Left ventricle myocardium superior (tissue), 1 donor: Measurements from ENCODE around the gene AOAH. TPM values are rescaled to one million over a fixed set of nuclear protein-coding genes. Genes with fewer than 3 reads are reported as not detected.

ENCODE experiments used
- ATAC-seq: fragments of 200-7000 bp; cut with Tn5 transposase; one replicate; pipeline ENCODE4 v1.9.1; 2020; ENCODE audit warnings: mild to moderate bottlenecking, moderate library complexity
- DNase-seq: peaks from one replicate; pipeline ENCODE4 v3.0.0-alpha.2; 2020
- intact Hi-C: fragments of 100-400 bp; cut with micrococcal nuclease; formaldehyde crosslinking; loops from one replicate; pipeline ENCODE4 v1.11.0; 2022
- total RNA-seq: library from RNA; stranded (reverse); fragmentation: NEBNext Ultra II Directional; extraction: Animal tissue kit (Norgen Biotek cat#: 25700); gene quantifications from one replicate; pipeline ENCODE4 v1.2.1, GENCODE V29; 2021
- donor health status: DM: no; HTN: yes; CAD: no; lungs with severe emphysema.

AOAH gene
- total RNA-seq, 1 donor from 2014 or later: 2.4 TPM

- intact Hi-C loops: no loop called here
- ATAC-seq: no peak
These were observed 108.3 kb downstream of the AOAH start for GRCh38 chr7:36615852-36616540.

GRCh38 chr7:36614959-36615358 lies 109.3 kb downstream of the AOAH start:
- intact Hi-C loops: no loop called here
- no peak for ATAC-seq
- DNase-seq: no peak

More at GRCh38 chr7:36615852-36616540, 108.3 kb downstream of the AOAH start:
- DNase-seq: no peak

GRCh38 chr7:36613031-36613614 lies 111.2 kb downstream of the AOAH start:
- DNase-seq (no peak), ATAC-seq (no peak)
- intact Hi-C loops: no loop called here

GRCh38 chr7:36611703-36612102 lies 112.6 kb downstream of the AOAH start:
- ATAC-seq: no peak
- intact Hi-C loops: no loop called here
- no peak for DNase-seq

GRCh38 chr7:36607721-36608095 lies 116.6 kb downstream of the AOAH start:
- ATAC-seq (no peak), DNase-seq (no peak)
- intact Hi-C loops: no loop called here

- no peak for ATAC-seq
- no peak for DNase-seq
- intact Hi-C loops: no loop called here
These were observed 117.1 kb downstream of the AOAH start for GRCh38 chr7:36606976-36607720.

- intact Hi-C loops: no loop called here
- ATAC-seq (no peak), DNase-seq (no peak)
These were observed 117.9 kb downstream of the AOAH start for GRCh38 chr7:36606153-36606975.

- DNase-seq: no peak
- no peak for ATAC-seq
- intact Hi-C loops: no loop called here
These were observed 118.8 kb downstream of the AOAH start for GRCh38 chr7:36605261-36606051.

- intact Hi-C loops: no loop called here
- DNase-seq: no peak
These were observed 119.5 kb downstream of the AOAH start for GRCh38 chr7:36604806-36605205.

GRCh38 chr7:36602934-36603887 lies 121.1 kb downstream of the AOAH start:
- no peak for DNase-seq
- no peak for ATAC-seq
- intact Hi-C loops: no loop called here

More at GRCh38 chr7:36604806-36605205, 119.5 kb downstream of the AOAH start:
- no peak for ATAC-seq

GRCh38 chr7:36602511-36602910 lies 121.8 kb downstream of the AOAH start:
- intact Hi-C loops: no loop called here
- ATAC-seq (no peak), DNase-seq (no peak)

GRCh38 chr7:36601601-36602000 lies 122.7 kb downstream of the AOAH start:
- ATAC-seq (no peak), DNase-seq (no peak)
- intact Hi-C loops: no loop called here

GRCh38 chr7:36600869-36601530 lies 123.3 kb downstream of the AOAH start:
- DNase-seq (no peak), ATAC-seq (no peak)
- intact Hi-C loops: no loop called here

GRCh38 chr7:36600314-36600682 lies 124.0 kb downstream of the AOAH start:
- DNase-seq (no peak), ATAC-seq (no peak)
- intact Hi-C loops: no loop called here

GRCh38 chr7:36599645-36600313 lies 124.5 kb downstream of the AOAH start:
- intact Hi-C loops: no loop called here
- DNase-seq (no peak), ATAC-seq (no peak)

GRCh38 chr7:36598054-36598674 lies 126.1 kb downstream of the AOAH start:
- no peak for ATAC-seq
- intact Hi-C loops: no loop called here
- no peak for DNase-seq
